AML-193 (cell line): ENCODE results near the gene RAP1GDS1.

Experiments used
- DNase-seq, 2 experiments: peaks; one replicate each; lab custom pipeline; 2025; lab: John Stamatoyannopoulos, UW

RAP1GDS1 gene, protein sequence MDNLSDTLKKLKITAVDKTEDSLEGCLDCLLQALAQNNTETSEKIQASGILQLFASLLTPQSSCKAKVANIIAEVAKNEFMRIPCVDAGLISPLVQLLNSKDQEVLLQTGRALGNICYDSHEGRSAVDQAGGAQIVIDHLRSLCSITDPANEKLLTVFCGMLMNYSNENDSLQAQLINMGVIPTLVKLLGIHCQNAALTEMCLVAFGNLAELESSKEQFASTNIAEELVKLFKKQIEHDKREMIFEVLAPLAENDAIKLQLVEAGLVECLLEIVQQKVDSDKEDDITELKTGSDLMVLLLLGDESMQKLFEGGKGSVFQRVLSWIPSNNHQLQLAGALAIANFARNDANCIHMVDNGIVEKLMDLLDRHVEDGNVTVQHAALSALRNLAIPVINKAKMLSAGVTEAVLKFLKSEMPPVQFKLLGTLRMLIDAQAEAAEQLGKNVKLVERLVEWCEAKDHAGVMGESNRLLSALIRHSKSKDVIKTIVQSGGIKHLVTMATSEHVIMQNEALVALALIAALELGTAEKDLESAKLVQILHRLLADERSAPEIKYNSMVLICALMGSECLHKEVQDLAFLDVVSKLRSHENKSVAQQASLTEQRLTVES

DNA sequence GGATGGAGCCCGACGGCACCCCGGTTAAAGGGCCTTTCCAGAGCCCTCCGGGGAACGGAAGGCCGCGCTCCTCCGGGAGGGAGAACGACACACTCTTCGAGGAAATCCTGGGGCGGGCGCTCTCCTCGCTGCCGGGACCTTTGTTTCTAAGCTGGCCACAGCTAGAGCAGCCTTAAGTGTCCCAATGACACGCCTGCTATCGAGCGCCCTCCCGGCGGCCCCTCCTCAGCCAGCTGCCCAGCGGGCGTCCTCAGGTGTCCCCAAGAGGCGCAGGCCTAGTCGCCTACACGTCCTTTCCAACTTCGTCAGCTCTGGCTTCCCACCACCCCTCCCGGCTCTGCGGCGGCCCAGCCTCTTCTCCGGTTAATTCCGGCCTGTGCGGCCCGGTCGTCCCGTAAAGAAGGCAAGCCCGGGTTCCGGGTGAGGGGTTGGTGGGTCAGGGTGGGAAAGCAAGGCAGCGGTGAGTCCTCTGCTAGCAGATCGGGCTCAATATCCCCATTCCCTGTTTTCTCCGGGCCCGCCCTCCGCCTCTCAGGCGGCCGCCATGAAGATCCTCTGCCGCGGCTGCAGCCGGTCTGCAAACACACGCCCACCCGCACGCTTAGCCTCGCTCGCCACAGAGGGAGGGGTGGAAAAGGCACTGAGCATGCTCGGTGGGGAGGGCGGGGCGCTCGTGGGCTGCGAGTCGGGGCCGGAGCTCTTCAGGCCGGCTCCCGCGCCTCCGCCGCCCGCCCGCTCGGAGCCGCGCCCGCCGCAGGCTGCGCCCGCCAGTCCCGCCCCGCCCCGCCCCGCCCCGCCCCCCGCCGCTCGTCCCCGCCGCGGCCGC lies at the start of gene RAP1GDS1:
Gene RAP1GDS1 (plus strand): TSS at position 806 of the 826 bp plus-strand sequence. CDS start 182 bp downstream, outside the sequence.
- peak; percentile 80 to 83 for DNase-seq

DNA sequence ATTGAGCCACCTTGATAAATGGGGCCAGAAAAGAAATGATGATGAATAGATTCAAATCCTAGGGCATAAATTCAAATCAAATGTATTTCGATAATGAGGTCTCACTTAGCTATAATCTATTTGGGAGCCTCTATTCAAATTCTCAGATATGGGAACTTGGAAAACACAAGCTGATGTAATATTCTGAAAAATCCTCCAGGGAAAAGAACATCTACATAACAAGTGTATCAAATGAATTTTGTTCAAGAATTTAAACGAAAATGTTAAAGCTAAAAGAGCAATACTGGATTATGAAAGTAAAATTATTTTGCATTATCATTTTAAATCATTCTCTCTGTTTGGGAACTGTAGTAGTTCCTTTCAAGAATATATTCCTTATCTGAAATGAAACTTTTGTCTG lies 38.9 kb upstream of the RAP1GDS1 start:
- DNase-seq, result no peak

DNA sequence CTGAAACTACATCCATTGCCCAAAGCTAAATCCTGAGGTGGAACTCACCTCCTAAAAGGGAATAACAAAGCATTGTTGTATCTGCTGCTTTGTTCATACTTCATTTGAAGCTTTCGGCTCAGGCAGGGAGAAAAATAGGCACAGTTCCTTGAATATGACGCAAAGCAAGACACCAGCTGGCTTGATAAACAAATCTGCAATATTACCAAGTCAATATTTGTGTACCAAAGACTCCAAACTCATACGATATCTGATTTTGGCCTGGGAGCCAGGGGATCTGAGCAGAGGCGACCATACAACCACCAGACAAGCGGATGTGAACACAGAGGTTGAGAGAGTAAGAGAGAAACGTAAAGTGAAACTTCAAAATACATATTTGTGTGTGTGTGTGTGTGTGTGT lies 34.8 kb upstream of the RAP1GDS1 start:
- no peak for DNase-seq

DNA sequence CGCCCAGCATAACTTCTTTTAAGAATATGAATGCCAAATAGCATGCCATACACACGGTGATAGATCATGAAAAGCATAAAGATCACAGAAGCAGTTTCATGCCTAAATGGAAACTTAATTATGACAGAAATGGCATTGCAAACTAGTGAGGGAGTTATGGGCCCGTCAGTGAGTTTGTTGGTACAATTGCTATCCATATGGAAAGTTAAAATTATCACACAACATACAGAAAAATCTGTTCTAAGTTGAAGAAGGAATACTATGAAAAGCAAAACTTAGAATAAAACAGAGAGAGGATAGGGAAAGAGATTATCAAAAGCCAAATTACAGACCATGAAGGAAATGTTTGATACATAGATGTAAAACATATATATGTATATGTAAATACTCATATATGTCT lies 30.2 kb upstream of the RAP1GDS1 start:
- DNase-seq, result no peak

DNA sequence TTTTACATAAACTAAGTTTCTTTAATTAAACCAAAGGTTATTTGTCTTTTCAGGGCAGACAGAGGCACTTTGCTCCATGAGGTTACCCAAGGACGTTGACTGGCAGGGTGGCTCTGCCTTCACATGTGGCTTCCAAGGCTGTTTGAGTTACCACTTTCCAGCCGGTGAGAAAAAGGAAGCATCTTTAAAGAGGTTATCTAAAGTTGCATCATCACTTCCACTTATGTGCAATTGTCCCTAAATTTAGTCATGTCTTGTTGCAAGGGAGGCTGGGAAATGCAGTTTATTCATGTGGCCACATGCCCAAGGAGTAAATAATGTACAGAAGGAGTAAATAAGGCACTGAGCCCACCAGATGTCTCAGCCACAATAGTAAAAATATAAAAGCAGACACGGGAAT lies 29.0 kb upstream of the RAP1GDS1 start:
- peak; percentile 96 to 97 for DNase-seq

DNA sequence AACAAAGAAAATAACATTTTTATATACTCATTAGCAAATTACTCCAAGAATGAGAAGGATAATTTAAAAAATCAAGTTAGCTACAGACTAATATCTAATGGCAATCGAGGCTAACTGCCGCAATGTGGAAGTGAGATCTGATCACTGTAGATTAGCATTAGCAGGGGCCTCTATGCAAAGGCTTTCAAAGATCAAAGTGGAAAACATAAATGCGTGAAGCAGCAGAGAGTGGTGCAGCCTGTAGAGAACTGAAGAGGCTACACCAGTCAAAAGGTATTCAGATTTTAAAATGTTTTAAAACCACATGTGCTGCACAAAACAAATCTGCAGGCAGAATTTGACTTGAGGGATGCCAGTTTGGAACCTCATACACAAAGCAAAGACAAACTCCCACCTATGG lies 24.0 kb upstream of the RAP1GDS1 start:
- DNase-seq, result no peak

DNA sequence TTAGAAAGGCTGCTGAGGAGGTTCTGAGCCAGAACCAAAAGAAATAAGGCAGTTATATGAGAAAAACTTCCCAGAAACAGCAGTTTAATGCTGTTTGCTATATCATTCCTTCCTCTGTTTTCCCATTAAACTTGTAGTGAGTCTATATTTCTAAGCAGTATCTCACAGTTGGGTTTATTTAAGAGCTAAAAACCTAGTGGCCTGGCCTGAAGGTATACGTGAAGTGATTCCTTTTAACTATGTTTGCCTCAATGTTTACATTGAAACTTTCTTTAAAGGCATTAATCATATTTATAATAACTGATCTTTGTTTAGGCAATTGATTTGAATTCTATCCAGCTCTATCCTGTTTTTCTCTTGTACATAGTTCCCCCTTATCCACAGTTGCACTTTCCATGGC lies 19.1 kb upstream of the RAP1GDS1 start:
- DNase-seq, result no peak

DNA sequence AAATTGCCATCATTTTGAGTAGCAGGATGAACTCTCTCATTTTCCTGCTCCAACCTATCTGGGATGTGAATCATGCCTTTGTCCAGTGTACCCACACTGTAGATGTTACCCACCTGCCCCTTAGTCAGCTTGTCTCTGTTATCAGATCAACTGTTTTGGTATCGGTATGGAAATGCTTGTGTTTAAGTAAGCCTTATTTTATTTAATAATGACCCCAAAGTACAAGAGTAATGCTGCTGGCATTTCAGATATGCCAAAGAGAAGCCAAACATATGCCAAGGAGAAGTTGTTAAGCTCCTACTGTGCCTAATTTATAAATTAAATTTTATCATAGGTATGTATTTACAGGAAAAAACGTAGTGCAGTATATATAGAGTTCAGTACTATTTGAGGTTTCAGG lies 18.6 kb upstream of the RAP1GDS1 start:
- DNase-seq, result no peak

DNA sequence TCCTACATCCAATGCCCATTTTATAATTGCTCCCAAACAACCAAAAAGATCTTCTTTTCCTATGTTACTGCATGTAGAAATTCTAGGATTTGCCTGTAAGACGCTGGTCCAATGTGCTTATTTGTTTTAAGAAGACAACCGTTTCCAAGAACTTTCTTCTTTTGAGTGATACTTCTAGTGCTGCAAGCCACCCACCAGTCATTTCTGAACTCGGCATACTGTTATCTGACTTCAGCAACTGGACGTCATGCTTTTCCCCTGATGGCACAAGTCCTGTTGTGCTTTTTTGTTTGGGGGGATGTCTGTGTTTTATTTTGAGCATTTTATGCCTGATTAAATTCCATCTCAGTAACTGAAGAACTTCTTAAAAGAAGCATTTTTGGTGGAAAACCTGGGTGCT lies 16.0 kb upstream of the RAP1GDS1 start:
- no peak for DNase-seq

DNA sequence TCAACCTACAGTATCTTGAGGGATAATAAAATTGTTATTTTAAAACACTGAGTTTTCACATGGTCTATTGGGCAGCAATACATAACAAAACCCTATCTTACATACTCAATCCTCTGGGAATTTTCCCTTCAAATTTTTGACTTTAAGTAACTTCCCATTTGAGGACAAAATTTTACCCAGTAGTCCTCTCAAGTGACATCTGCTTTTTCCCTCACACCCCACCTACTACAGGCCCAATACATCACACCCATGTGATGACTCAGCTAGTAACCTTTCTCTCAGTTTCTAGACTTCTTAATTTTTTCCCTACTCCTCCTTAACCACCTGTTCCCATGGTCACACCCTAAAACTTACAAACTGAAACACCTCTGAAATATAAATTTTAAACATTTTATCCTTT lies 12.2 kb upstream of the RAP1GDS1 start:
- no peak for DNase-seq

DNA sequence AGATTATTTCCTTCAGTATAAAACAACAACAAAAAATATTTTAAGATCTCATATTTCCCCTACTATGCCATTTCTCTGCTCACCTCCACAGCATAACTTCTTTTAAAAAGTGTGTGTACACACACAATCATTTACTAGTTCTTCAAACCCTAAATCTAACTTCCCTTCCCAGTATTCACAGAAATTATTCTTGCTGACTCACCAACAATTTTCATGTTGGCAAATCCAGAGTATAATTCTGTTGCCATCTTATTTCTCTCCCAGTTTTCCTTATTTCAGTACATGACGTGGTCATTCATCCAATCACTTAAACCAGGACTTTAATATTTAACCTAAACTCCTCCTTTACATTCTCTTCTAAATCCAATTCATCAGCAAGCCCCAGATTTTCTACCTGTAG lies 11.4 kb upstream of the RAP1GDS1 start:
- no peak for DNase-seq

DNA sequence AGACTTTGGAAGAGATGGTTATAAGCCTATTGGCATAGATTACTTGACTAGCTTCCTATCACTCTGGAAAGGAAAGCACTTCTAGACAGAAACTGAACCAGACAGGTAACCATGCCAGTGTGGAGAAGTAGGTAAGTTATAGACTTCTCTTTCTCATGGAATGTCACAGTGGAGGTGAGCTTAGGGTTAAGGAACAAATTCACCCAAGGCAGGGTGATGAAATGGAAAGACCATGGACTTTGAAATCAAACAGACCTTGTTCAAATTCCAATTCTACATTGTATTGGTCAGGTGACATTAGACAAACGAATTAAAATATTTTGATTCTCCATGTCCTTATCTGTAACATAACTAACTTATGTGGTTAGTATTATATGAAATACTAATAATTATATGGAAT lies 7.7 kb upstream of the RAP1GDS1 start:
- no peak for DNase-seq

DNA sequence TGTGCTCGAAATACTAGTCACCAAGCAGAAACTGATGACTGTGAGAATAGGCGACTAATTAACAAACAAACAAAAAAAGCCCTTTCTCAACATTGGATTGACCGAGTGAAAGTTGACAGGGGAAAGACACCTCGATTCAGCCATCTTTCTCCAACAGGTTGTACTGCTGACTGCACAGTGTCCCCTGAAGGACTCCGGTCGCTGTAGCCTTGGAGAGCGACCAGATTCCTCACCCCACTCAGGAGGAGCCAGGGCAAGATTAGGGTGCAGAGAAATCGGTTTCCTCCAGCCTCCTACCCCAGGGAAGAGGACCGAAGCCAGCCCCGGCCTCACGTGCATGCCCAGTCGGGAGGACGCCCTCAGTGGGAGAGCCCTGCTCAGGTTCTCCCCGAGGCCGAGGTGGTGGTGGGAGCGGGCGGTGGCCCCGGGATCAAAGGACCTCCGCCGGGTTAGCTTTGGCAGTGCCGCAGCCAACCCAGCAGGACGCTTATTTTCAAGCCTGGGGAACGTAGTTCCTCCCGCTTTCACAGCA lies 1.1 kb upstream of the RAP1GDS1 start:
- DNase-seq, result no peak

DNA sequence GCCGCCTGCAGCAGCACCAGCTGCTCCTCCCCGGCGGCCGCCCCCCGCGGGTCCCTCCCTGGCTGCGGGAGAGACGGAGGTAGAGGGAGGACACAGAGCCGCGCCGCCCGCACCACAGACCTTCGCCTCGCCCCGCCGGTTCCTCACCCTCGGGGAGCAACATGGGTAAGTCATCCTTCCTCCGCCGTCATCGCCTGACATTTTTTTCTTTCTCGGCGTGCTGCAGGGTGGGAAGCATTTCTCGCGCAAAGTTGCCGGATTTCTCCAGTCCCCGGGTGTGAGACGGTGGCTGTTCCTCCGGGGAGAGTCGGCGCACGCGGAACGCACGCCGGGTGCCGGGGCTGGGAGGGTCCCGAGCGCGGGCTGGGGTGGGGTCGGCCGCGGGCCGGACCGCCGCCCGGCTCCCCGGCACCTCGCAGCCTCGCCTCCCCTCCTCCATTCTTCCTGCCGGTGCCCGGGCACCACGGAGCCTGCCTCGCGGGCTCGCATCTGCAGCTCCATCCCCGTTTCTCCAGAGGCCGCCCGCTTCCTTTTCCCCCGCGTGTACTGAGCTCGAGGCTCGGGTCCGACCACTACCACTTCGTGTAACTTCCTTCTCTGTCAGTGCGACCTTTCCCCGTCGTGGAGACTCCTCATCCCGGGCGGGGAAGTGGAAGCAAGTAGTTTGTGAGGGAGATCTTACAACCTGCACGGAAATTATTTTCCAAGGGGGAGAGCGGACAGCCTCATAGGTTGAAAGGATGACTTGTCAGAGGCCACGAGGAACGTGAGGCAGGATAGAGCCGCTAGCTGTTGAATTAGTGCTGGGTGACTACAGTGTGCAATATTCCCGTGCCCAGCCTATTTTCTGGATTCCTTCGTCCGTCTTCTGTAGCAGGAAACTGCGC lies 464 bp downstream of the RAP1GDS1 start:
- DNase-seq, result peak in 1 of 2 experiments; percentile 54

DNA sequence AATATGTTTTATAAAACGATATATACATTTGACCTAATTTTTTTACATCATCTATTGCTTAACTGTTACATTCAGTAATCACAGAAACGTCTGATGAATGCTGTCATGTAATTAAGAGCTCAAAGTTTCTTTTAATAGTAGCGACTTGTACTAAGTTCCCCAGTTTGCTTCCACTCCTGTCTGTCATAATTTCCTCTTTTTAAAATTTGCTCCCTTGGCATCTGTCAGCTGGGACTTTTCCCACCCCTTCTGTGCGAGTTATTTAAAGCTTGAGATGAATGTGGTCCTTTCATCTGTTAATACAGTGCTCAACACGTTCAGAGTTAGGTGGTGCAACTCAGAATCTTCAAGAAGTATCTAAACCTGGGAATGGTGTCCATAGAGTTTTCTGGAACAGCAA lies 1.2 kb downstream of the RAP1GDS1 start:
- DNase-seq, result peak; percentile 35 to 52

DNA sequence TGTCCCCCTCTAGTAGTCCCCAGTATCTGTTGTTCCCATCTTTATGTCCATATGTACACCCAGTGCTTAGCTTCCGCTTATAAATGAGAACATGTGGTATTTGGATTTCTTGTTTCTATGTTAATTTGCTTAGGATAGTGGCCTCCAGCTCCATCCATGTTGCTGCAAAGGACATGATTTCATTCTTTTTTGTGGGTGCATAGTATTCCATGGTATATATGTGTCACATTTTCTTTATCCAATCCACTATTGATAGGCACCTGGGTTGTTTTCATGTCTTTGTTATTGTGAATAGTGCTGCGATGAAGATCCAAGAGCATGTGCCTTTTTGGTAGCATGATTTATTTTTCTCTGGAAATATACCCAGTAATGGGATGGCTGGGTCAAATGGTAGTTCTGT lies 6.3 kb downstream of the RAP1GDS1 start:
- no peak for DNase-seq

DNA sequence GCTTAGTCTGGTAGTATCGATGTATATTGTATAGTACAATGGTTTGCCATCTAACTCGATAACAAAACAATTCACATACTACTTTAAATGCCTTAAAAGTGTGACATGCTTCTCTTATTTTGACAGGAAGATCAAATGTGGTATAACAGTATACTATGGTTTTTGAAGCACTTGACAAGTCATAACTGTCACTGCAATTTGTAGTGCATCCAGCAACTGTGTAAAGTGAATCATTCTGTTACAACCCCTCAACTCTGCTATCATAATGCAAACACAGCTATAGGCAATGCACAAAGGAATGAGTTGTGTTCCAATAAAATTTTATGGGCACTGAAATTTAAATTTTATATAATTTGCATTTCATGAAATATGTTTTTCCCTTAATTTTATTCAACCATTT lies 14.0 kb downstream of the RAP1GDS1 start:
- DNase-seq, result no peak

DNA sequence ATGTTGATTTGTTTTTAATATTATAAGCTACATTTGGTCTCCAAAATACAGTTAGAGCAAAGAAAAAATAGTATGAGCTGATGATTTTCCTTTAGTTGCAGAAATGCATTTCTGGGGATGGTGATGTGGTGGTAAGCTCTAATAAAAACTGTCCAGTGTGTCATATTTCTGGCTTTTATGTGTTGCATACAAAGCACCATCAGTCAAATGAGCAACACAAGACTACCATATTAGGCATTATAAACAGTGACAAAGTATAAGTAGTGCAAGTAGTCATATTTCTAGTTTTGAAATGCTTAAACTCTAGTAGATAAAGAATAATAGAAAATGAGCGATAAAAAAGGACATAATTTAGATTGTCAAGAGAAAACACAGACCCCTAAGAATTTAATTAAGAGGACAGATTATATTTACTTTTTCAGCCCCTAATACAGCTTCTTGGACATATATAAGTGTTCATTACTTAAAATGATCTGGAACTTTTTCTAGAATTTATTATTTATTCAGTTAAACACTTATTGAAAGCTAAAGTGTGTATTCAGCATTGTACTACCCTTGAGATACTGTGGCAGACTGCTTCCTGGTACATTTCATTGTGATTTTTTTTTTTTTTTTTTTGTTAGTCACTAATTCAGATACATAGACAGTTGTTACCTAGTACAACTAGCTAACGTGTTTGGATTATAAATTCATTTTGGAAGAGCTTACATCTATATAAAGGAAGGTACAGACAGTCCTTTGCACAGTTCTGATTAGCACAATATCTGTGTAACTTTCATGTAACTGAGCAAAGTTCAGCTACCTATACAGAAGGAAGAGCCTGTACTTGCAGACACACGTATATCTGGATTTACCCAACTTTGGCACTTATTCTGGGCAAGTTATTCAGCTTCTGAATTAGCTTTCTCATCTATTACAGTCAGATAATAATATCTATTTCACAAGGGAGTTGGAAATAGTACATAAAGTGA lies 22.3 kb downstream of the RAP1GDS1 start:
- DNase-seq, result no peak

DNA sequence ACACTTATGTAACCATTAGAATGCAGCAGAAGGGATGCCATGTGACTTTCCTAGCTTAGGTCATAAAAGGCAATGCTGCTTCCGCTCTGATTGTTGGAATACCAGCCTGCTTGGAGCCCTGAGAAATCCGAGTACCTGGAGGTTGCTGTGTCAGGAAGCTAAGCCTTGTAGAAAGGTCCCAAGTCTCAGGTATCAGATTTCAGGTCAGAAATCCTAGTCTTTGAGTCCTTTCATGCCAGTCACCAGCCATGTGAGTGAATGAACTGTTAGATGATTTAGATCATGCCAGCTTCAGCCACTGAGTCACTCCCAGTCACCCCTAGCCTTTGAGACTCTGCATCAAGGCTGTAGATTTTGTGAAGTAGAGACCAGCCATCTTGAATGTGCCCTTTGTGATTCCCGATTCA lies 23.5 kb downstream of the RAP1GDS1 start:
- DNase-seq, result no peak

DNA sequence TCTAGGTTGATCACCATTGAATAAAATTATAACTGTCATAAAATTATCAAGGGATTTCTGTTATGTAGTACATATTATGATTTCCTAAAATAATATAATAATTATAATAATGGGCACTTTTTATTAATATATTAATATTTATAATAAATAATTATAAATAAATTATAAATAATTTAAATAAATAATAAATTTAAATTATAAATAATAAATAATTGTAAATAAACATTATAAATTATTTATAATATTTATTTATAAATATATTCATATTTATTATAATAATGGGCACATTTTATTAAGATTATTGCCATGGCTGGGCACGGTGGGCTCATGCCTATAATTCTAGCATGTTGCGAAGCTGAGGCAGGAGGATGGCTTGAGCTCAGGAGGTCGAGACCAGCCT lies 24.5 kb downstream of the RAP1GDS1 start:
- DNase-seq, result no peak
